Gastroesophageal sphincter (tissue), 4 donors: ENCODE results near the gene ATP4B. TPM values are rescaled to one million over a fixed set of nuclear protein-coding genes. Genes with fewer than 3 reads are reported as not detected.
A peak's percentile ranks its signal among the peaks of the same experiment; 100 is the strongest.

Experiments used
- ATAC-seq: fragments of 150-250 bp; one replicate; pipeline ENCODE4 v1.9.1; 2016; ENCODE audit warnings: mild to moderate bottlenecking, moderate library complexity
- H3K27ac ChIP-seq, 4 donors: fragments of 200-600 bp; sonication (generic) in 3 of 4; 1 replicate in 3 of 4; 2 replicates in 1 of 4; pipeline ENCODE4 v1.5.1; 2016 to 2019
- H3K27me3 ChIP-seq: fragments of 200-600 bp; sonication (generic); one replicate; pipeline ENCODE4 v1.5.1; 2019
- H3K36me3 ChIP-seq, 2 donors: fragments of 200-600 bp; sonication (generic); one replicate each; pipeline ENCODE4 v1.5.1; 2019; ENCODE audit warnings: control low read depth in 1 of 2
- H3K4me1 ChIP-seq, 3 donors: fragments of 200-600 bp; sonication (generic); 1 replicate in 2 of 3; 2 replicates in 1 of 3; pipeline ENCODE4 v1.5.1; 2016 to 2019; ENCODE audit warnings: control low read depth in 2 of 3
- H3K4me3 ChIP-seq, 2 donors: fragments of 200-600 bp; sonication (generic); one replicate each; pipeline ENCODE4 v1.5.1; 2019; ENCODE audit warnings: mild to moderate bottlenecking in 1 of 2, moderate library complexity in 1 of 2
- H3K9me3 ChIP-seq, 3 donors: fragments of 200-600 bp; sonication (generic); one replicate each; pipeline ENCODE4 v1.5.1; 2017 to 2019; ENCODE audit warnings: control low read depth in 2 of 3
- CTCF ChIP-seq, 4 experiments: fragments of 200-600 bp in 2 of 4; fragments of 450-650 bp in 2 of 4; sonication (generic) in 1 of 4; IDR thresholded peaks; one replicate each; pipeline ENCODE4 v1.5.1; 2017 to 2019; ENCODE audit warnings: antibody characterized with exemption in 4 of 4, mild to moderate bottlenecking in 2 of 4, moderate library complexity in 2 of 4
- EP300 ChIP-seq: sonication (generic); formaldehyde crosslinking; IDR thresholded peaks from one replicate; pipeline ENCODE4 v1.6.1; 2017; ENCODE audit warnings: antibody characterized with exemption, mild to moderate bottlenecking
- POLR2A ChIP-seq, 2 donors: fragments of 450-650 bp; IDR thresholded peaks; one replicate each; pipeline ENCODE4 v1.6.1; 2017; ENCODE audit warnings: antibody characterized with exemption in 2 of 2, mild to moderate bottlenecking in 2 of 2, moderate library complexity in 1 of 2
- POLR2AphosphoS5 ChIP-seq: sonication (generic); formaldehyde crosslinking; IDR thresholded peaks from one replicate; pipeline ENCODE4 v1.6.1; 2017; ENCODE audit warnings: antibody characterized with exemption
- WGBS, 2 donors: methylation state at CpG; one replicate each; pipeline ENCODE4 v1.1.5; 2018; ENCODE audit warnings: low coverage in 1 of 2; 5-methylcytosine and 5-hydroxymethylcytosine counted together
- total RNA-seq, 4 donors: library from RNA; depleted of rRNA; stranded (reverse); fragments of >200 nt; gene quantifications; one replicate each; pipeline ENCODE4 v1.1.0, GENCODE V29; 2016

The ATP4B gene
- total RNA-seq, 4 donors from 2014 or later: not detected

DNA sequence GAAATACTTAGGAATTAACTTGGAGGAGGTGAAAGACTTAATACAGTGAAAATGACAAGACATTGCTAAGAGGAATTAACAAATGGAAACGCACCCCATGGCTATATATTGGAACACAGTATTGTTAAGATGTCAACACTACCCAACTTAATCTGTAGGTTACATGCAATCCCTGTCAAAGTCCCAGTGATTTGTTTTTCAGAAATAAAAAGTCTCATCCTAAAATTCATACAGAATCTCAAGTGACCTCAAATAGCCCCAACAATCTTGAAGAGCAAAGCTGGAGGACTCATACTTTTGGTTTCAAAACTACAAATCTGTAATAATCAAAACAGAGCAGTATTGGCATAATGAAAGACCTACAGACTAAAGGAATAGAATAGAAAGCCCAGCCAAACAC, 13.2 kb downstream of the ATP4B start:
- 100% methylated on average over 1 of the region's 1 CpG for WGBS, 2 donors
- Histone ChIP-seq H3K36me3 (peaks cover 0 to 18% of the 10 kb centered on the region in 2 donors), H3K9me3 (no peaks in the 10 kb centered on the region), H3K27ac (no peak overlapping the region), H3K4me1 (peaks cover 0 to 21% (median 7%) of the 10 kb centered on the region in 3 donors), H3K4me3 (no peak overlapping the region), H3K27me3 (no peaks in the 10 kb centered on the region)
- no peak for TF ChIP-seq POLR2AphosphoS5
- TF ChIP-seq POLR2A (IDR thresholded peaks at IDR 0.05): no peak
- TF ChIP-seq CTCF (IDR thresholded peaks at IDR 0.05): no peak
- no peak for TF ChIP-seq EP300
- no peak for ATAC-seq

DNA sequence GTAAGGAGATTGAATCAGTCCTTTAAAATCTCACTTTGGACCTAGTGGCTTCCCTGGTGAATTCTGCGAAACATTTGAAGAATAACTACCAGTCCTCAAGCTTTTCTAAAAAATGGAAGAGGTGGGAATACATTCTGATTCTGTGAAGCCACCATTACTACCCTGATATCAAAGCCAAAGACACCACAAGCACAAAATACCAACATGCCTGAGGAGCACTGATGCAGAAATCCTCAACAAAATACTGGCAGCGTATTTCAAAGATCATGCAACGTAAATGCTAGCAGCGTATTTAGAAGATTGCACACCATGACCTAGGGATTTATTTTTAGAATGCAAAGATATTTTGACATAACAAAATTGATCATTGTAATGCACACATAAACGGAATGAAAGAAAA, 14.4 kb downstream of the ATP4B start:
- 89 to 95% methylated on average over 5 of the region's 5 CpGs for WGBS, 2 donors
- TF ChIP-seq POLR2A (IDR thresholded peaks at IDR 0.05) (no peak), CTCF (IDR thresholded peaks at IDR 0.05) (no peak), EP300 (no peak), POLR2AphosphoS5 (no peak)
- no peak overlapping the region for H3K27ac ChIP-seq
- H3K4me1 ChIP-seq: peaks cover 0 to 20% (median 7%) of the 10 kb centered on the region in 3 donors
- no peaks in the 10 kb centered on the region for H3K9me3 ChIP-seq
- no peak overlapping the region for H3K4me3 ChIP-seq
- no peaks in the 10 kb centered on the region for H3K27me3 ChIP-seq
- ATAC-seq: no peak
- H3K36me3 ChIP-seq: peaks cover 0 to 30% of the 10 kb centered on the region in 2 donors

GRCh38 chr13:113642563-113642962, 15.4 kb downstream of the ATP4B start:
- Histone ChIP-seq H3K36me3 (peaks cover 0 to 40% of the 10 kb centered on the region in 2 donors), H3K27me3 (no peaks in the 10 kb centered on the region), H3K27ac (no peak overlapping the region), H3K4me1 (peaks cover 0 to 9% (median 3%) of the 10 kb centered on the region in 3 donors), H3K4me3 (no peak overlapping the region), H3K9me3 (no peaks in the 10 kb centered on the region)
- WGBS, 2 donors: 80 to 93% methylated on average over 2 of the region's 2 CpGs
- no peak for TF ChIP-seq CTCF (IDR thresholded peaks at IDR 0.05)
- TF ChIP-seq POLR2A (IDR thresholded peaks at IDR 0.05): no peak
- TF ChIP-seq EP300: no peak
- TF ChIP-seq POLR2AphosphoS5: no peak
- ATAC-seq: no peak

DNA sequence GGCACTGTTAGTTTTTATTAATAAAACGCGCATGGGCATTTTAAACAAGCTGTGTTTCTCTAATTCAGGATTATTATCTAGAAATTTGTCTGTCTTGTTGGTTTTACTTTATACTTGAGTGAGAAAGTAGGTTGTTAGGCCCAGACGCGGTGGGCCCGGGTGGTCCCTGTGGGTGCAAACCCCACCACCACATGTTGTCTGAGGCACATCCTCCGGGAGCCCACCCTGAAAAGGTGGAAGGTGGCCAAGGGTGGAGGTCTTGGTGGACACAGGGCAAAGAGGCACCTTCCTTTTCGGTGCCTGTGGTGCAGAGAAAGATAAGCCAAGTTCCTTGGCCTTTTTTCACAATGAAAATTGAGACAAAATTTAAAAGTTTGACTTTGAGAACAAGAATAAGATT, 16.6 kb downstream of the ATP4B start:
- Histone ChIP-seq H3K9me3 (no peaks in the 10 kb centered on the region), H3K27ac (no peak overlapping the region), H3K4me1 (no peaks in the 10 kb centered on the region), H3K36me3 (peaks cover 0 to 51% of the 10 kb centered on the region in 2 donors), H3K27me3 (no peaks in the 10 kb centered on the region), H3K4me3 (no peak overlapping the region)
- no peak for ATAC-seq
- no peak for TF ChIP-seq POLR2AphosphoS5
- TF ChIP-seq POLR2A (IDR thresholded peaks at IDR 0.05): no peak
- no peak for TF ChIP-seq EP300
- TF ChIP-seq CTCF (IDR thresholded peaks at IDR 0.05): no peak
- WGBS, 2 donors: 72 to 80% methylated on average over 7 of the region's 7 CpGs

DNA sequence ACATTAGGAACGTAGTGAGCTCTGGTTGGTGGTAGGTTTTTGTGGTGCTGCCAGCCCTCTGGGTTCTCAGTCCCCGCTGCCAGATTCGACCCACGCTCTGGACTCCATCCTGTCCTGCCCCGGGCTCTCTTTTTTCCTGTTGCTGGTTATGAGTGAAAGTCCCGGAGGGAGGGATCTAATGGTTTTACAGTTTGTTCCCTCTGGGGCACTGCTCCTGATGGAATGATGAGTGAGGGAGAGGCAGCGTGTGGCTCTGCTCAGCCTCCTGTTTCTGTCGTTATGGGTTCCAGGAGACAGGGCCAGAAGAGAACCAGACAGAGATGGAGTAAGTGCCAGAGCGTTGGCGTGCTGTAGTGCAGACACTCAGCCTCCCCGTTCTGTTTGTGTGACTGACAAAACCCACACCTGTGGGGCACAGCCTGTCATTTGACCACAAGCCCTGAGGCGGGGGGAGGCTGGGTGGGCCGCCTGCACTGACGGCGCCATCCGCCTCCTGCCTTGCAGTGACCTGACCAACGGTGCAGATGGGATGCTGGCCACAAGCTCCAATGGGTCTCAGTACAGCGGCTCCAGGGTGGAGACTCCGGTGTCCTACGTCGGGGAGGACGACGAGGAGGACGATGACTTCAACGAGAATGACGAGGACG, 18.3 kb downstream of the ATP4B start:
- Histone ChIP-seq H3K36me3 (peaks cover 0 to 68% of the 10 kb centered on the region in 2 donors), H3K27me3 (no peaks in the 10 kb centered on the region), H3K9me3 (no peaks in the 10 kb centered on the region), H3K27ac (peak overlapping the region in 1 of 4 donors; percentile 47), H3K4me1 (no peaks in the 10 kb centered on the region), H3K4me3 (no peak overlapping the region)
- no peak for ATAC-seq
- 77 to 94% methylated on average over 11 to 12 of the region's 27 CpGs for WGBS, 2 donors
- no peak for TF ChIP-seq CTCF (IDR thresholded peaks at IDR 0.05)
- no peak for TF ChIP-seq EP300
- TF ChIP-seq POLR2A (IDR thresholded peaks at IDR 0.05): no peak
- no peak for TF ChIP-seq POLR2AphosphoS5
